ENCODE data around the gene PACRG. TPM values are rescaled to one million over a fixed set of nuclear protein-coding genes. Genes with fewer than 3 reads are reported as not detected.

PACRG gene
- total and polyA plus RNA-seq, 2 of the 8 experiments (the other 6 are each of a cell fraction or from before 2014, with no cell fraction given), result 0.44 to 0.54 TPM

DNA sequence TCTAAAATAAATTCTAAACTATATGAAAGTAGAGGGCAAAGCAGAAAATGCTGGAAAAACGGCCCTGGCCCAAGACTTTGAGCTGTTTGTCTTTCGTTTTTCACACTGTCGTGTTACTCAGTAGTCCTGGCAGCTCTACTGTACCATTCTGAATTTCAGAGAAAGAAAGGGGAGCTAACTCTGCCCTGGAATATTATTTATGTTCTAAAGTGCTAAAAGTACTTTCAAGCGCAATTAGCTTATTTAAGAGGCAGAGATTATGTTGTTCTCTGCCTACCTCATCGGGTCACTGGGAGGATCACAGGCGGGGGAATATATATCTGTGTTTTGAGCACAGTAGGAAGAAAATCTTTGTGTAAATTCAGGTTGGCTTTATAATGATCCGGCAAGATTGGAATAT, 534.3 kb downstream of the PACRG start:
- no peak overlapping the region for H4K8ac ChIP-seq (ENCODE audit: extremely low read depth, insufficient read depth, low read length)
- no peaks in the 10 kb centered on the region for H4K20me1 ChIP-seq (replicated peaks in 1 of 2; ENCODE audit: control insufficient read depth in 1 of 2, insufficient read depth in 2 of 2, low read length in 2 of 2)
- no peak overlapping the region for H2BK5ac ChIP-seq (ENCODE audit: low read depth, low read length)
- H3K23me2 ChIP-seq (ENCODE audit: low read depth, low read length), result peaks cover 9% of the 10 kb centered on the region; the same call in 1 of the 2 replicates
- H3K79me2 ChIP-seq (ENCODE audit: control insufficient read depth in 1 of 2, insufficient read depth in 2 of 2, low read length in 2 of 2), result no peaks in the 10 kb centered on the region
- H3K23ac ChIP-seq (ENCODE audit: insufficient read length), result no peak overlapping the region
- no peak overlapping the region for H3K56ac ChIP-seq (replicated peaks; ENCODE audit: insufficient read length, low read depth, low read length)
- TF ChIP-seq CTBP2 (IDR thresholded peaks at IDR 0.05; ENCODE audit: borderline replicate concordance, insufficient read depth, insufficient read length, low read length), result no peak
- H3K4me3 ChIP-seq (ENCODE audit: extremely low read depth in 1 of 4, insufficient read depth in 2 of 4, low read depth in 3 of 4, low read length in 4 of 4), result no peak overlapping the region
- no peak overlapping the region for H2BK120ac ChIP-seq (replicated peaks; ENCODE audit: low read depth, low read length)
- no peak overlapping the region for H2BK20ac ChIP-seq (ENCODE audit: low read length)
- no peaks in the 10 kb centered on the region for H3K9me3 ChIP-seq (ENCODE audit: insufficient read depth in 2 of 2, low read depth in 1 of 2, low read length in 1 of 2)
- no peak overlapping the region for H2BK15ac ChIP-seq (ENCODE audit: low read length)
- H2BK12ac ChIP-seq (ENCODE audit: low read depth, low read length), result no peak overlapping the region
- no peaks in the 10 kb centered on the region for H3K79me1 ChIP-seq (ENCODE audit: low read depth, low read length)
- H3K27ac ChIP-seq (ENCODE audit: low read depth, low read length), result no peak overlapping the region
- peaks cover 7 to 11% (median 11%) of the 10 kb centered on the region in 4 experiments for H3K27me3 ChIP-seq (replicated peaks in 1 of 4; ENCODE audit: control insufficient read depth in 3 of 4, extremely low read depth in 1 of 4, insufficient read depth in 3 of 4, low read length in 3 of 4)
- POLR2A ChIA-PET (ENCODE audit: partially characterized antibody), result interaction anchor here (0.6 kb wide), 1 partner anchor 67 kb away, joined by 3 read pairs; no protein-coding TSS in a partner anchor
- WGBS, 2 experiments (ENCODE audit: extremely low coverage in 1 of 2, insufficient coverage in 1 of 2, insufficient read length in 1 of 2, insufficient replicate concordance in 2 of 2, low coverage in 1 of 2, low lambda C conversion rate in 2 of 2, missing lambda C conversion rate in 1 of 2), result 81% methylated on average over 7 of the region's 7 CpGs; no CpG with 5 or more reads in 1 of the 2 experiments
- H4K91ac ChIP-seq (replicated peaks; ENCODE audit: insufficient read length, low read length), result no peak overlapping the region
- no peak overlapping the region; the same call in 1 of the 2 replicates for H3K18ac ChIP-seq (ENCODE audit: extremely low read depth, low read length)
- no peak overlapping the region for H4K5ac ChIP-seq (ENCODE audit: insufficient read length, low read depth, low read length)
- DNase-seq (ENCODE audit: low read depth in 1 of 2, low spot score in 2 of 2) (no peak), FAIRE-seq (no peak)
- H3K4me1 ChIP-seq (replicated peaks in 1 of 4; ENCODE audit: control insufficient read depth in 3 of 4, insufficient read depth in 4 of 4, low read length in 3 of 4), result peaks cover 3 to 21% (median 20%) of the 10 kb centered on the region in 4 experiments
- peak overlapping the region in 1 of 2 experiments; percentile 85; a peak in 1 of 4 replicates for H3K4me2 ChIP-seq (ENCODE audit: insufficient read depth in 1 of 2, low read depth in 2 of 2, low read length in 2 of 2)
- H2AFZ ChIP-seq (ENCODE audit: low read length), result 0 out of 2 replicates have a peak overlapping the region, but pooled peaks have one; percentile 45
- no peak overlapping the region for H3K4ac ChIP-seq (replicated peaks; ENCODE audit: insufficient read length, low read depth, low read length)
- CTCF ChIA-PET (ENCODE audit: partially characterized antibody), result no interaction called here
- no peak overlapping the region for H2AK5ac ChIP-seq (ENCODE audit: low read depth, low read length)
- H3K9ac ChIP-seq (replicated peaks in 1 of 4; ENCODE audit: extremely low read depth in 1 of 4, low read depth in 3 of 4, low read length in 3 of 4), result no peak overlapping the region
- no peaks in the 10 kb centered on the region for H3K36me3 ChIP-seq (ENCODE audit: control insufficient read depth in 2 of 4, insufficient read depth in 4 of 4, low read length in 3 of 4)
- no peak overlapping the region for H3K14ac ChIP-seq (ENCODE audit: insufficient read length)
